Stimulated activated CD4-positive, alpha-beta T cell treated with anti-CD3 and anti-CD28 coated beads, Interleukin-12 subunit alpha, Interleukin-12 subunit beta, amount 100 ng/mL, for 24 hours (primary cell): ENCODE results near the gene RAB34.
"Not testable (repeated sequence)": the region's sequence is repeated elsewhere in the genome, so short reads cannot be mapped to it uniquely, and the experiment has no call there.

Source experiments
- DNase-seq, 2 experiments: peaks; one replicate each; pipeline ENCODE4 v3.0.0-alpha.2; 2020; ENCODE audit warnings: low read depth in 2 of 2

RAB34 gene

DNA sequence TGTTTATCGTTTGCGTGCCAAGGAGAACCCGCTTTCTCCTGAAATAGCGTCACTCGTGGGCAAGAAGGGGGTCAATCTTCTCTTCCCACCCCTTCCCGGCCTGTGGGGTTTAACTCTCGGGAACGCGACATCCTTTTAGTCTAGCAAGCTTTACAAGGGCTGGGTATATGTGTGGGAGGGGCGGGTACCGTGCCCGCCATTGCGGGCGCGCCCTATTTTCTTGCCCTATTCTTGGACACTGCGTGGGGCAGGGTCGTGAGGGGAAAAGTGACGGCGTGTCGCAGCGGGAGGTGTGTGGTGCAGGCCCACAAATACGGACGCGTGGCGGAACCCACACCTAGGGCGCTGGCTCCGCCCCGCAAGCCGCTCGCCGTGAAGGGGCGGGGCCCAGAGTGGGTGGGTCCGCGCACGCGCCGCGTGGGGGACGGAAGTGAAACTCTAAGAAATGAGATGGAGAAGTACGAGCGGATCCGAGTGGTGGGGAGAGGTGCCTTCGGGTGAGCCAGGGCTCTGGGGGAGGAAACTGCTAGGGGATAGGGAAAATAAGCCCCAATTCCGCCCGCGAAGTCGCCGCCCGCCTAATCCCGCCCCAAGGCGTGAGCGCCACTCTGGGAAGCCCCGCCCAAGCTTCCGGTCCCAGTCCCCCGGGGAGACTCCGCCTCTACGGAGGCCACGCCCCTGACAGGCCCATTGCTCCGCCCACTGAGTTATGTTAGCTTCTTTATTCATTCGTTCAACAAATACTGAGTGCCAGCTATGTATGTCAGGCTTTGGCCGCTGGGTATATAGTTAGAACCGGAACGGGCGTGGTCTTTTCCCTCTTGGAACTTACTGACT lies 10.9 kb upstream of the RAB34 start, which contains the start of gene NEK8:
Gene NEK8 (plus strand): TSS at position 425 of the 837 bp plus-strand sequence. CDS start 26 bp downstream, at position 451.
- peak; percentile 92 to 99 for DNase-seq

DNA sequence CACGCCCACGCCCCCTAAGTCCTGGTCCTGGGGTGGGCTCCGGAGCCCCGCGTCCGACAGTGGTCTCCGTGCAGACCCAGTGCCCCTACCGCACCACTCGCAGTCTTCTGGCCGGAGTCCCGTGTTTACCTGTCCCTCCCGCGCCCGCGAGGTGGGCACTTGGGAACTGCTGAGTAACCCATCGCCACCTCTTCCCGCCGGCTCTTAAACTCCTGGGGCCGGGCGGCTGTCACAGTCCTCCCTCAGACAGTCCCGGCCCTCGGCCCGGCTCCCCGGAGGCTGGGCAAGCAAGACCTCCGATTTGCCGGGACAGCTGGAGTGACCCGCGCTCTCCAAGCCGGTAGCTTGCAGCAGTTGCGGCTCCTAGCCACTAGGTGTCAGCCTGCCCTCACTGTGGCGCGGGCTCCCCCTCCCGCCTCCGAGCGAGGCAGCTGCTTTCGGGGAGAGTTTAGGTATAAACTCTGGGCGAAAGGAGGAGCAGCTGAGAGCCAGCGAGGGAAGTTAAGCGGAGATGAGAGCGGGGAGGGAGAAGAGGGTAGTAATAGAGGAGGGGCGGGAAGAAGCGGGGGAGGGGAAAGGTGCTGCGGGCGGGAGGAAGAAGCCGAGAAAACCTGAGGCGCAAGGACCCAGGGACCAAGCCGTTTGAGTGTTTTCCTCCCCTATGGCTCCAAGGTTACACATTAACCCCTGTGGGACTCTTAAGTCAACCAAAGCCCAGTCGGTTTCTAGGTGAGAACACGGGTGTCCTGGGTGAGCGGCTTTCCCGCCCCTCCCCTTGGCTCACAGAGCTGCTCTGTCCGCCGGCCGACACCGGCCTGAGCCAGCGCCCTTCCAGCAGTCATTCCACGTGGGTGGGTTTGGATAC lies 9.2 kb upstream of the RAB34 start:
- DNase-seq = peak; percentile 88 to 92

DNA sequence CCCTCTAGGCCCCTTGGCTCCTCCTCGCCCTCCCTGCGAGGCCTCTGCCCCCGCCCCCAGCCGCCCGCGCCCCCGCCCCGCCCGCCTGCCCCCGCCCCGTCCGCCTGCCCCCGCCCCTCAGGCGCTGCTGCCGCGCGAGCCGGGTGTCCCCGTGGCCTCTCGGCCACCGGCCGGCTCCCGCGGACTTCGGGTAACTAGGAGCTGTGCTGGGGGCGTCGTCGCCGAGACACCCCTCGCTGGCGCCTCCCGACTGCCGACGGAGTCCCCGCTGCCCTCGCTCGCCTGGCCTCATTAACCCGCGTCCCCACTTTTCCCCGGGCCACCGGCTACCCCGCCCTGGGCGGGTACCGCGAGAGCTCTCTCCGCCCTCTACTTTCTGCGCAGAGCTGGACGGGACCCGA lies 8.6 kb upstream of the RAB34 start, which contains the start of gene TLCD1:
Gene TLCD1 (minus strand): TSS at position 8 of the 401 bp plus-strand sequence. CDS start 136 bp downstream, outside the sequence.
- peak; percentile 60 to 76 for DNase-seq

DNA sequence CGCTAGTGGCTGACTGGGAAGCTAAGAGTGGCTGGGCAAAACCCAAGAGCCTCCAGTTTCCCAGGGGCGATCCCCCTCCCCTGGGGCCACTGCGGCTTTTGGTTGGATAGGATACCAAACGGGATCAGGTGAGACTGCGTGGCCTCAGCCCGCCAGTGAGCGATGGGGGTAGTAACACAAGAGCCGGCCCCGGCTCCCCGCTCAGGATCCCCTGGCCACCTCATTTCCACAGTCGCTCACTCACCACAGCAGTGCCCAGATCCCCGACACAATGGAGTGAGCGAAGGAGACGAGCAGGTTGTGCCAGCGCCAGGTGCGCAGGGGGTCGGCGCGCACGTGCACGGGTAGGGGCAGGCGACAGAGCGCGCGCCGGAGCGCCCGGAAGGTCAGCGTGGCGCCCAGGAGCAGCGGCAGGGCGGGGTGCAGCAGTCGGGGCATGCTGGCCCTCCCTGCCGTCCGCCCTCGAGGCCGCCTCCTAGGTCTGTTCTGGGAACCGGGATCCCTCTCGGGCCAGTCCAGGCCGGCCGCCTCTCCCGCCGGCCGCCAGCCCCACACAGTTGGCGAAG lies 8.1 kb upstream of the RAB34 start:
- DNase-seq = peak in 1 of 2 experiments; percentile 61

DNA sequence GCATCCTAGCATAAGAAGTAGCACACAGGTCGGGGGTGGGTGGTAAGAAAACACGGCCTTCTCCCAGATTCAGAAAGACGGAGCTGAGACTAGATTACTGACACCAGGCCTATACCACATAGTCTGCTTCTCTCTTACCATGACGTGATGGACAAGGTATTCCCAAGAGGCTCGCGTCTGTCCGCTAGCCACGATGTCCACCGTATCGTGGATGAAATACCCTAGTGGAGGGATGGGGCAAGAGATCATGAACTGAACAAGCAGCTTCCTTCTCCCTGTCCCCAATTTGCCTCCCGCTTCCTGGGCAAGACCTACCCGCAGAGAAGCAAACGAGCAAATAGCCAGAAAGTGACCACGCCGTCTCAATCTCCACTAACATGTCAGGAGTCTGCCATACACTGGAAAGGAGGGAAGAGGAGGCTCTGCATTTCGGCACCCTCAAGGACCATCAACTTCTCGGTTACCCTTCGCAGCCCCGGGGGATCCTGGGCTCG lies 7.5 kb upstream of the RAB34 start:
- peak in 1 of 2 experiments; percentile 32 for DNase-seq

DNA sequence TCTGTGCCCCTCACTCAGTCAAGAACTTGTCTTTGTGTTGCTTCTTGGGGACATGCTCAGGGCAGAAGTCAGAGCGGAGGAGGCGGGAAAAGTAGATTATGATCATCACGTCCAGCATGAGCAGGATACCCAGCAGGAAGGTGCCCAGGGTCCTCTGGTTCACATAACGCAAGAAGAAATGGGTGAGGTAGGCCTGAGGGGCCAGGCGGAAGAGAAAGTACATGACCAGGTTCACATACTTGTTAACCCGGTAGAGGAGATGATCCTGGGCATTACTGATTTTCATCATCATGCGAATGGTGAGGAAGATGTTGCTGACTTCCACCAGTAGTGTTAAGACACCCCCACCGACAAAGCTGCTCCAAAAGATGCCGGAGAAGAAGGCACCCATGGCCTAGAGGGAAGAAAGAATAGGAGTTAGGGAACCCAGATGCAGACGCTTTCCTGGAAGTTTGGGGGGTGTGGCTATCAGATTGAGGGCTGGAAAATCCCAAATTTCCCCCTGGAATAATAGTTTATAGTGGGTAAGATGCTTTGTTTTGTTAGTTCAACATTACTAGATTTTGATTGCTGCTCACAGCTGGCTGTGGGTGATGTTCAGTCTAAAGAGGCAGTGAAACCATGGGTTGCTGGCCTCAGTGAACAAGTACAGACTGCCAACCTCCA lies 7.0 kb upstream of the RAB34 start:
- no peak for DNase-seq

DNA sequence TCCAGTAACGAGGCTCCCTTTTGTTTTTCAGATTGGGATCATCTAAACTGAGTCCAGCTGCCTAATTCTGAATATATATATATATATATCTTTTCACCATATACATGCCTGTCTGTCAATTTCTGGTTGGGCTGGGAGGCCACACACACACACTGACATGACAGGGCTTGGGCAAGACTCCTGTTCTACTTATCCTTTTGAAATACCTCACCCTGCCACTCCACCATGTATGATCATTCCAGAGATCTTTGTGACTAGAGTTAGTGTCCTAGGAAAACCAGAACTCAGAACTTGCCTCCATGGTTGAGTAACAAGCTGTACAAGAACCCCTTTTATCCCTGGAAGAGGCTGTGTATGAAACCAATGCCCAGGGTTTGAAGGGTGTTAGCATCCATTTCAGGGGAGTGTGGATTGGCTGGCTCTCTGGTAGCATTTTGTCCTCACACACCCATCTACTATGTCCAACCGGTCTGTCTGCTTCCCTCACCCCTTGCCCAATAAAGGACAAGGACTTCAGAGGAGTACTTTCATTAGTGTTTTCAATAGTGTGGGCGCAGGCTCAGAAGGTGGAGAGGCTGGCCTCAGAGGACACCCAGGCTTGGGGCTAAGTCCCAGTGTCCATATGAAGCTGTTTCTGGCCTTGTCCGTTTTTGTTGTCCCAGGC lies 6.3 kb upstream of the RAB34 start:
- DNase-seq = not testable (repeated sequence)

DNA sequence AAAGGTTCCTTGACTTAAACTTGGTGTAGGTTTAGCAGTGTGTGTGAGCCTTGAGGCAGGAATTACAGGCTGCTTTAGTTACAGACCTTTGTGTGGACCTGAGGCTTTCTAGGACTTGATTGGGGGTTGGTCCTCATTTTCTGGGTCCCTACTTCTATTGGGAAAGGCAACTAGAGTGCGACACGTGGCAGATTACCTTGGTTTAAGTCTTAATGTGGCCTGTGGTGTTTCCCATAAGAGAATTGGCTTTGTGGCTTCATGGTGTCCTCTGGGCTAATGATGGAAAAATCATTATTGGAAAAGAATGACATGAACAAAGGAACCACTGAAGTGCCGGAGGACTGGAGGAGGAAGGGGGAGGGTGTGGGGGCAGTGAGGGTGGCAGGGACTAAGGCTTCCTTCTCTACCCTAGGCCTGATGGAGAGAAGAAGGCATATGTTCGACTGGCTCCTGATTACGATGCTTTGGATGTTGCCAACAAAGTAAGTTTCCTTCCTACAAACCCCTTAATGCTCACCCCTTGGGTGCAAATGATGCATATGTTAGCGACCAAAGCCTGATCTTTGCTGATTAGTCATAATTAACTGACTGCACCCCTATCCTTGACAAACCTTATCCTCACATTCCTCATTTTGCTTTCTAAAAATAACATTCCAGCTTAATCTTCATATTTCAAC lies 5.6 kb upstream of the RAB34 start:
- no peak for DNase-seq

DNA sequence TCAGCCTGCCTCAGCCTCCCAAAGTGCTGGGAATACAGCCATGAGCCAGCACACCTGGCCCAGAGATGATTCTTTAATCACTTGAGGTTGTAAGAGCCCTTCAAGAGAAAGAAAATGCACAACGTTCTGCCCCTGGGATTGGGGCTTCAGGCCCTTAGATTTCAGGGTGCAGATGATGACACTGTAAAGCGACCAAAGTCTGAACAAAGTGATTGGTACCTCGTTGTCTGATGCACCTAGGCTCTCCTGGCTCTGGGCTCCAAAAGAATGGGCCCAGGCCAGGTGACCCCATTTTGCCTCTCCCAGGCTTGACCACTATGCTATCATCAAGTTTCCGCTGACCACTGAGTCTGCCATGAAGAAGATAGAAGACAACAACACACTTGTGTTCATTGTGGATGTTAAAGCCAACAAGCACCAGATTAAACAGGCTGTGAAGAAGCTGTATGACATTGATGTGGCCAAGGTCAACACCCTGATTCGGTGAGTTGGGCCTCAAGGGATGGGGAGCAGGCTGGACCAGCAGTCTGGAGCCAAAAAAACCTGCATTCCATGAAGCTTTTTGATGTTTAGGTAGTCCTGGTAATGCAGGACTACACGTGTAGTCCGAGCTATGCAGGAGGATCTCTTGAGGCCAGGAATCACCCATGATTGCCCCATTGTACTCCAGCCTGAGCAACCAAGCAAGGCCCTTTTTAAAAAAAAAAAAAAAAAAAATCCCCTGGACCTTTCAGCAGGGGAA lies 4.9 kb upstream of the RAB34 start:
- DNase-seq = no peak

DNA sequence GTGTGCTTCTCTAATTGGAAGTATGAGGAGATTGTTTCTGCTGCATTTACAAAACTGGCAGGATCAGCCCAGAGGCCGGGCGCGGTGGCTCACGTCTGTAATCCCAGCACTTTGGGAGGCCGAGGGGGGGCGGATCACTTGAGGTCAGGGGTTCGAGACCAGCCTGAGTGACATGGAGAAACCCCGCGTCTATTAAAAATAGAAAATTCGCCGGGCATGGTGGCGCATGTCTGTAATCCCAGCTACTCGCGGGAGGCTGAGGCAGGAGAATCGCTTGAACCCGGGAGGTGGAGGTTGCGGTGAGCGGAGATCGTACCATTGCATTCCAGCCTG lies 3.3 kb upstream of the RAB34 start:
- DNase-seq = not testable (repeated sequence)

DNA sequence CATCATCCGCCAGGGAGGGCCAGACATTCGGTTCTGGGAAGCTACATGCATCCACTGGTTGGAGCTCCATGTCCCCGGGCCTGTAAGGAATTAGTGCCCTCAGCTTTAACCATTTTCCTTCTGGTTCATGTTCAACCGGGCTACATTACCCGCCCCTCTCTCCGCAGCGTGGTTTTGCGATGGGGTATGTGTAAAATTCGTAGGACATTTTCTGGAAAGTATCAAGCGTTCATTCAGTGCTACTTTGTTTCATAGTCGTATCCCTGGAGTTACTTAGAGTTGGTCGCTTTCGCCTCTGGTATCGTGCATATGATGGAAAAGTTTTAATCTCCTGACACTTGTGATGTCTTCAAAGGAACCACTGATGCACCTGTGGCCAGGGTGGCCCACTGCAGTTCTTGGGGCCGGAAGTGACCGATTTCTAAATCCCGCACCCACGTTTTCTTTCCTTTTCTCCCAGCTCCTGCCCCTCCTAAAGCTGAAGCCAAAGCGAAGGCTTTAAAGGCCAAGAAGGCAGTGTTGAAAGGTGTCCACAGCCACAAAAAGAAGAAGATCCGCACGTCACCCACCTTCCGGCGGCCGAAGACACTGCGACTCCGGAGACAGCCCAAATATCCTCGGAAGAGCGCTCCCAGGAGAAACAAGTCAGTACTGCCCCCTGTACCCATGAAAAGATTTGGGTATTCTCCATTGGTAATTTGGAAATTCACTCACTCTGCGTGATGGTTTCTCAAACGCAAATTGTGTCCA lies 2.8 kb upstream of the RAB34 start:
- DNase-seq = no peak

DNA sequence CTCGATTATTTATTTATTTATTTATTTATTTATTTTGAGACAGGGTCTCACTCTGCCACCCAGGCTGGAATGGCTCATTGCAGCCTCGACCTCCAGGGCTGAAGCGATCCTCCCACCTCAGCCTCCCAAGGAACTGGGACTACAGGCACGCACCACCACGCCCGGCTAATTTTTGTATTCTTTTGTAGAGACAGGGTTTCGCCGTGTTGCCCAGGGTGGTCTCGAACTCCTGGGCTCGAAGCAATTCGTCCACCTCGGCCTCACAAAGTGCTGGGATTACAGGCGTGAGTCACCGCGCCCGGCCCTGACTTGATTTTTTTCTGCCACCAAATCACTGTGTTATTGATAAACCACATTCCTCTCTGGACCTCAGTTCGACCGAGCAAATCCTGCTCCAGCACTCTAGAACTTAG lies 1.4 kb upstream of the RAB34 start:
- no peak for DNase-seq

DNA sequence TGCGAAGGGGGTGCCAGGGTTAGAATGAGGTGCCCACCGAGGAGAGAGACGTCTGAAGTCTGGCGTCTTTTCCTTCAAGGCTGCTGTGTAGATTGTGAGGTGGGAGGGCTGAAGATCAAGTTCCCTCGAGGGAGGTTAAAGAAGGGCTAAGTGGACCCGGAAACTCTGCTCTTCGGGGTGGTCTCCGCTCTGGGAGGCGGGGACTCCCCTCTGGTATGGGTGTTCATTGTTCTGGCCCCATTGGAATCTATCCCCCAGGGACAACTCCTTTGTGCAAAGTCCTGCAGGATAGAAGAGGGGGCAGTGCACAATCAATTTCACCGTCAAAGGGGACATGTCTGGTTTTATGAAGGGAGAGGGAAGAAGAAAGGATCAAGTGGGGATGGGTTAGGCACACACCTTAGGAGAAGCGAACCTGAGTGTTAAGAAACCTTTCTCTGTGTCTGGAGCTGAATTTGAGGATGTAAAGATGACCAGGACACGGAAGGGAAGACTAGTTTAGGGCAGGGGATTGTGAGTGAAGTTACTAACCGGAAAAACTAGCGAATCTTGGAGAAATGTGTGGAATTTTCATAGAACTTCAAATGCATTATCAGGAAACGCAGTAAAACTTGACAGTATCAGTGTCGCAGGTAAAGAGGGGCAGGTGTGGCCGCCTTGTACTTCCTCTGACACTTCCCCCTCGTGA lies 809 bp upstream of the RAB34 start:
- DNase-seq = no peak

DNA sequence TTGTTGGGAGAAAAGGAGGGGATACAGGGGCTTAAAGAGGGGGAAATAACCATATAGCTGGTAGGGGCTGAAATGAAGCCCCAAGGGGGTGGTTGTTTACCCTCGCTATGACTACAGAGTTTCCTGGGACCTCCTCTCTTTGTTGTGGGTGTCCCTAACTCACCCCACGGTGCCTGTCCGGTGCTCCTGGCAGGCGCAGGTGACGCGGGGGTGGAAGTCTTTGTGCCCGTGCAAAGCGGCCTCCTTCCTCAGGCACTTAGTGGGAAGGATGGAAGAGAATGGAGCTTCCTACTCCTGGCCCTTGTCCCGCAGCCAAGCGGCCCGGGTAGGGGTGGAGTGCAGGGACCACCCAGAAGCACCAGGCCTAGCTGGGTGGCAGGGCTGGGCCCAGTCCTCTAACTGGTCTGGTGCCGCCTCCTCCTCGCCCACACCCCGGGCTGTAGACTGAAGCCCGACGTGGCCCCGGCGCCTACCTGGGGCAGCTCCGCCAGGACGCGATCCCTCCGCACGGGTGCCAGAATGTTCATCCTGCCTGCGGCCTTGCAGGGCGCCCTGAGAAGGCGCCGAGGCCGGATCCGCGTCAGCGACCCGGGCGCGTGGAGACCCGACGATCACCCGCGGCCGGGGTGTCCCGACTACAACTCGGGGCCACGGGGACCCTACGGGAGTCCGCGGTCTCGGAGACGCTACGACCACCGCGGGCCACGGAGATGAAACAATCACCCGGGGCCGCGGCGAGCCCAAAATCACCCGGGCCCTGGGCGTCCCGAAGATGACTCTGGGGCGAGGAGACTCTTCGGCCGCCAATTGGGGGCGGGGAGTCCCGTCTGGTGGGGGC lies 709 bp downstream of the RAB34 start:
- DNase-seq = no peak

DNA sequence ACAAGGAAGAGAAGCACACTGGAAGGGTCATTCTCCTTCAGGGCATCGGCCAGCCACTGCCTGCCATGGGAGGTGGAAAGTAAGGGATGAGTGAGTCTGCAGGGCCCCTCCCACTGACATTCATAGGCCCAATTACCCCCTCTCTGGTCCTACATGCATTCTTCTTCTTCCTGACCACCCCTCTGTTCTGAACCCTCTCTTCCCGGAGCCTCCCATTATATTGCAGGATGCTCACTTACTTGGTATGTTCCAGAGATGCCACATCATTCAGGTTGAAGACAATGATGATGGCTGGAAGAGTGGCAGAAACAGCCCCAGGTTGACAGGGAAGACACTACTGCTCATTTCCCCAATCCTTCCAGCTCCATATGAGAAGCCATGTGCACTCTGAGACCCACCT lies 2.5 kb downstream of the RAB34 start:
- DNase-seq = no peak

DNA sequence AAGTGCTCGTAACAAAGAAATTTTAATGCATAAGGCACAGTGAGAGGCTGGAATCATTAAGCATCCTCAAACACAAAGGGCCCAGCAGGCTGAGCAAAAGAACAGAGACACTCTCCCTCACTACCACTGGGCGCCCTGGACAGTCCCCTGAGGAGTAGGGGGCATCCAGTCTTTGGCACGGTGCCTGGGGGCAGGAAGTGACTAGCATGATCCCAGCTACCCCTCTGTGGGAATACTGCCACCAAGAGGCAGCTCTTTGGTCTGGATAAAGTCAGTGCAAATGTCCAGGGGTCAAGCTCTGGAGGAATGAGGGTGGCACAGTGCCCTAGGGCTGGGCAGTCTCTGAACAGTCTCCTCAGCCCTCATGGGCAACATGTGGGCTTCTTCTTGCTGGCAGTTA lies 3.4 kb downstream of the RAB34 start:
- DNase-seq = no peak

DNA sequence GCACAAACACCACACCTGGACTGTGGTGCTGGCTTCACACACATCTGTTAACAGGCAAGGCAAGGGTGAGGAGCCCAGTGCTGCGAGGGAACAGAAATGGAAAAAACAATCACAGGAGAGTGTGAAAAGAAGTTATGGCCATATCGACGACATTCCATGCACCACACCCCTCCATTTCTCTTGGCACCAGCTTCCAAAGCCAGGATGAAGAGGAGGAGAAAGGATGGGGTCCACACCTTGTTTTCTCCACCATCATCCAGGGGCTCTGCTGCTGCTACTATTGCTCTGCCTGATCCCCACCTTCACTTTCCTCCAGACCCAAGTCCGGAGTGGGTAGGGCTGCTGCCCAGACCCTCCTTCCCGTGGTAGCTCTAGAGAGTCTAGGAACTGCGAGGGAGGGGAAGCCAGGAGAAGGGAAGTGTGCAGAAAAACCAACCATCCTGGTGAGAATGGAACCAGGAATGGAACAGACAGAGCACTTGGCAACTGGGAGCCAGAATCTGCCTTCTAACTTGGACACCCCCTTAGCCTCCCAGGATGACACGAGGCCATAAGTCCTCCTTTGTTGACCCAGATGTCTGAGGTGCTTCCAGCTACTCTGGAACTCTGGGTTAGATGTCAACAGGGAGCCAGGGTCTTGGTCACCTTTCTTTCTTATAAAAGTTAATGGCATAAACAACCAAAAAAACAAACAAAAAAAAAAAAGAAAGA lies 4.8 kb downstream of the RAB34 start:
- no peak for DNase-seq
